ENCODE data around the gene CACNA1C.

GRCh38 chr12:2218706-2219105 lies 165.9 kb downstream of the CACNA1C start:
- TF ChIP-seq EZH2 (IDR thresholded peaks at IDR 0.05; ENCODE audit: low read length, missing control alignments), result no peak
- no peak for TF ChIP-seq CTCF (conservative IDR thresholded peaks at IDR 0.05 in 1 of 2, IDR thresholded peaks at IDR 0.05 in 1 of 2; ENCODE audit: low read depth in 1 of 2, low read length in 2 of 2)
